ENCODE data around the gene WDR90. TPM values are rescaled to one million over a fixed set of nuclear protein-coding genes. Genes with fewer than 3 reads are reported as not detected.
"Not testable (repeated sequence)": the region's sequence is repeated elsewhere in the genome, so short reads cannot be mapped to it uniquely, and the experiment has no call there.

The WDR90 gene
- total and polyA plus RNA-seq, 2 experiments from 2014 or later, result 8.2 to 16.5 TPM

DNA sequence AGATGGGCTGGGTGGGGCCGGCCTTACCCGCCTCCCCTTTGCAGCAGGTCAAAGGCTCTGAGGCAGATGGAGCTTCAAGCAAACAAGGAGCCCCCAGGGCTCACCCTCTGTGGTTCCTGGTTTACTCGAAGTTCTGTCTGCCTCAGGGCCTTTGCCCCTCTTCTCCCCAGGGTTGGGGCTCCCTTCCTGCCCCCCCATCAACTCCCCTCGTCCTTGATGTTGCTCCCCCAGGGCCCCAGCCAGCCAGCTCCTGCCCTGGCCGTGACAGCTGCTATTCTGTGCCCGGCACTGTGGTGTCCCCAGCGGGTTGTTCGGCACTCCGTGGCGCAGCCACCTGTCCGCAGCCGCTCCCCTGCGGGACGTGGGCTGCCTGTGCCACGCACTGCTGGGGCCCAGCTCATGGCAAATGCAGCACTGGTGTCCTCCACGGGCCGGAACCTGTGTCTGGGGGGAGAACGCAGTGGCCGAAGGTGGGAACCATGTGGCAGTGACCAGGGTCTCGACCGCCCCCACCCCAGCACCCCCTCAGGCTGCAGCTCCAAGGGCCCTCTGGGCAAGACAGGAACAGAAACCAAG lies 61.4 kb downstream of the WDR90 start:
- no peaks in the 10 kb centered on the region for H3K79me2 ChIP-seq (ENCODE audit: insufficient read depth)
- in situ Hi-C loops (cut with MboI), result no loop called here
- H3K4me1 ChIP-seq (ENCODE audit: insufficient read depth), result peaks cover 11% of the 10 kb centered on the region; the same call in 1 of the 2 replicates
- H3K4me3 ChIP-seq, result no peak overlapping the region
- peaks cover 10% of the 10 kb centered on the region for H3F3A ChIP-seq (ENCODE audit: insufficient read depth)
- H3K27ac ChIP-seq, result no peak overlapping the region
- TF ChIP-seq EZH2phosphoT487 (IDR thresholded peaks at IDR 0.05; ENCODE audit: insufficient read depth, low read depth) (no peak), EZH2 (IDR thresholded peaks at IDR 0.05; ENCODE audit: insufficient read depth, poor library complexity, severe bottlenecking) (no peak)
- no peaks in the 10 kb centered on the region for H3K9me2 ChIP-seq (ENCODE audit: insufficient read depth)
- no peak overlapping the region for H2AFZ ChIP-seq
- no peaks in the 10 kb centered on the region for H4K20me1 ChIP-seq (ENCODE audit: insufficient read depth)
- peaks cover 17% of the 10 kb centered on the region; the same call in 1 of the 2 replicates for H3K27me3 ChIP-seq (replicated peaks; ENCODE audit: insufficient read depth)
- H3K9ac ChIP-seq, result no peak overlapping the region
- 67 to 68% methylated on average over 21 of the region's 21 CpGs for WGBS, 2 experiments (ENCODE audit: low coverage in 1 of 2, low lambda C conversion rate in 2 of 2, missing lambda C conversion rate in 2 of 2)
- H3K4me2 ChIP-seq (ENCODE audit: unreplicated experiment), result no peak overlapping the region
- no peaks in the 10 kb centered on the region for H3K36me3 ChIP-seq (ENCODE audit: low read depth)
- no peak for DNase-seq
- H3K9me3 ChIP-seq (ENCODE audit: low read depth), result no peaks in the 10 kb centered on the region

DNA sequence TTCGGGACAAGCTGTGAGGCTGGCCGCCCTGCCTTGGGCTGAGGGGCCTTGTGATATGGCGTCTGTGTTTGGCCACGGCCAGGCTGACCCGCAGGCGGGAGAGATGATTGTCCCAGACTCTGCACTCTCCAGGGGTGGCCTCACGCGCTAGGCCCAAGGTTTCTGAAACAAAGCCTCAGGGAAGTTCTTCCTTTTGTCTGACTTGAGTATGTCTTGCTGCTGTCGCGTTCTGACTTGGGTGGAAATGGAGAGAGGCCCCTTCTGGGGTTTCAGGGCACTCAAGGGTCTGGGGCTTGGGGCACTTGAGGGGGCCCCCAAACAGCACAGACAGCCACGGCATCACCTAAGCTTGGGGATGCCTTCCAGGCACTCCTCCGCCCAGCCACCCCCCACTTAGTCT lies 61.9 kb downstream of the WDR90 start:
- H3K9me2 ChIP-seq (ENCODE audit: insufficient read depth), result no peaks in the 10 kb centered on the region
- WGBS, 2 experiments (ENCODE audit: low coverage in 1 of 2, low lambda C conversion rate in 2 of 2, missing lambda C conversion rate in 2 of 2), result 56 to 60% methylated on average over 11 to 12 of the region's 12 CpGs
- no peak overlapping the region for H3K27ac ChIP-seq
- no peaks in the 10 kb centered on the region for H4K20me1 ChIP-seq (ENCODE audit: insufficient read depth)
- TF ChIP-seq EZH2phosphoT487 (IDR thresholded peaks at IDR 0.05; ENCODE audit: insufficient read depth, low read depth) (no peak), EZH2 (IDR thresholded peaks at IDR 0.05; ENCODE audit: insufficient read depth, poor library complexity, severe bottlenecking) (no peak)
- in situ Hi-C loops (cut with MboI), result no loop called here
- H3K4me1 ChIP-seq (ENCODE audit: insufficient read depth), result peaks cover 11% of the 10 kb centered on the region; the same call in 1 of the 2 replicates
- H3K4me2 ChIP-seq (ENCODE audit: unreplicated experiment), result no peak overlapping the region
- no peaks in the 10 kb centered on the region for H3K9me3 ChIP-seq (ENCODE audit: low read depth)
- H3K79me2 ChIP-seq (ENCODE audit: insufficient read depth), result no peaks in the 10 kb centered on the region
- no peak overlapping the region for H3K4me3 ChIP-seq
- no peak for DNase-seq
- peaks cover 10% of the 10 kb centered on the region for H3F3A ChIP-seq (ENCODE audit: insufficient read depth)
- H3K36me3 ChIP-seq (ENCODE audit: low read depth), result no peaks in the 10 kb centered on the region
- H3K9ac ChIP-seq, result no peak overlapping the region
- no peak overlapping the region for H2AFZ ChIP-seq
- peaks cover 17% of the 10 kb centered on the region; the same call in 1 of the 2 replicates for H3K27me3 ChIP-seq (replicated peaks; ENCODE audit: insufficient read depth)

DNA sequence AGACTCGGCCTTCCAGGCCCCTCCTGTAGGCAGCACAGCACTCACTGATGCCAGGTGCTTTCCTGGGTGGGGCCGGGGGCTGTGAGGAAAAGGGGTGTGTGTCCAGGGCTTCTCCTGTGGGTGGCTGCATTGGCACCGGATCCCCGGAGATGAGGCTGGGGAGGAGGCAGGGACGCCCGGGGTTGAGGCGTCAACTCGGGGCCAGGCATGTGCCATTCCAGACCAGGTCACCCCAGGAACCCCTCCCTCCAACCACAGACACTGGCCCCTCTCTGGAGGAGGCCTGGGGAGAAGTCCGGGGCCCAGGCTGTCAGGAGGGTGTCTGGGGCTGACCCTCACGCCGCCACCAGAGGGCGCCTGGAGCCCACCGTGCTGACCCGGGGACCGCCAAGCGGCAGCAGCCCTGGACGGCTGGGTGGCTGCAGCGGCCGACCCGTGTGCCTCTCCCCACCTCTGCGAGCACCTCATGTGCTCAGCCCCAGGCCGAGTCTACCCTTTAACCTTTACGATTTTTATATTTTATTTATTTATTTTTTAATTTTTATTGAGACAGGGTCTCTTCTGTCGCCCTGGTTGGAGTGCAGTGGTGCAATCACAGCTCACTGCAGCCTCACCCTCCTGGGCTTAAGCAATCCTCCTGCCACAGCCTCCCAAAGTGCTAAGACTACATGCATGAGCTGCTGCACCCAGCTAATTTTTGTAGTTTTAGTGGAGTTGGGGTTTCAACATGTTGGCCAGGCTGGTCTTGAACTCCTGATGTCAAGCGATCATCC lies 62.6 kb downstream of the WDR90 start:
- no peak for TF ChIP-seq EZH2phosphoT487 (IDR thresholded peaks at IDR 0.05; ENCODE audit: insufficient read depth, low read depth)
- no peak for TF ChIP-seq EZH2 (IDR thresholded peaks at IDR 0.05; ENCODE audit: insufficient read depth, poor library complexity, severe bottlenecking)
- Histone ChIP-seq H3K36me3 (ENCODE audit: low read depth) (no peaks in the 10 kb centered on the region), H3K4me2 (ENCODE audit: unreplicated experiment) (no peak overlapping the region), H3K79me2 (ENCODE audit: insufficient read depth) (no peaks in the 10 kb centered on the region), H3K27ac (no peak overlapping the region), H3K9me3 (ENCODE audit: low read depth) (no peaks in the 10 kb centered on the region), H3K9ac (no peak overlapping the region), H3F3A (ENCODE audit: insufficient read depth) (peaks cover 10% of the 10 kb centered on the region), H3K27me3 (replicated peaks; ENCODE audit: insufficient read depth) (peaks cover 17% of the 10 kb centered on the region; the same call in 1 of the 2 replicates), H3K4me3 (no peak overlapping the region), H3K9me2 (ENCODE audit: insufficient read depth) (no peaks in the 10 kb centered on the region), H3K4me1 (ENCODE audit: insufficient read depth) (peaks cover 11% of the 10 kb centered on the region; the same call in 1 of the 2 replicates), H4K20me1 (ENCODE audit: insufficient read depth) (no peaks in the 10 kb centered on the region), H2AFZ (no peak overlapping the region)
- in situ Hi-C loops (cut with MboI), result no loop called here
- DNase-seq, result peak; percentile 80
- 7 to 8% methylated on average over 20 to 25 of the region's 25 CpGs for WGBS, 2 experiments (ENCODE audit: low coverage in 1 of 2, low lambda C conversion rate in 2 of 2, missing lambda C conversion rate in 2 of 2)

DNA sequence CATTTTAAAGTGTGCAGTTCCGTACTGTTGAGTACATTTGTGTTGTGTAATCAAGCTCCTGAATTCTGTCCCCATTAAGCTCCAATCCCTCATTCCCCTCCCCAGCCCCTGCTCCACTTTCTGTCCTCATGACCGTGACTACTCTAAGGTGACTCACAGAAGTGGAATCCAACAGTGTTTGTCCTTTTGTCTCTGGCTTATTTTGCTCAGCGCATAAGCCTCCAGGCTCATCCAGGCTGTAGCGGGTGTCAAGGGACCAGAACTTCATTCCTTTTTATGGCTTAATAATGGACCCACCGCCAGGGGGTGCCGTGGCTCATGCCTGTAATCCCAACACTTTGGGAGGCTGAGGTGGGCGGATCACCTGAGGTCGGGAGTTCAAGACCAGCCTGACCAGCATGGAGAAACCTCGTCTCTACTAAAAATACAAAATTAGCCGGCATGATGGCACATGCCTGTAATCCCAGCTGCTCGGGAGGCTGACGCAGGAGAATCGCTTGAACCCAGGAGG lies 63.6 kb downstream of the WDR90 start:
- peak overlapping the region; percentile 22 for H3K27ac ChIP-seq
- H3K4me3 ChIP-seq; in situ Hi-C loops (cut with MboI): not testable (repeated sequence)

More for the DNA sequence above, 63.6 kb downstream of the WDR90 start:
- not testable (repeated sequence) for H3F3A ChIP-seq (ENCODE audit: insufficient read depth); H4K20me1 ChIP-seq (ENCODE audit: insufficient read depth); H3K79me2 ChIP-seq (ENCODE audit: insufficient read depth); H3K36me3 ChIP-seq (ENCODE audit: low read depth); H2AFZ ChIP-seq; H3K4me2 ChIP-seq (ENCODE audit: unreplicated experiment); H3K9me3 ChIP-seq (ENCODE audit: low read depth); H3K9ac ChIP-seq; H3K9me2 ChIP-seq (ENCODE audit: insufficient read depth)
- peak; percentile 92 for DNase-seq
- WGBS, 2 experiments (ENCODE audit: low coverage in 1 of 2, low lambda C conversion rate in 2 of 2, missing lambda C conversion rate in 2 of 2), result 51% methylated on average over 12 to 13 of the region's 13 CpGs
- H3K4me1 ChIP-seq (ENCODE audit: insufficient read depth), result peaks cover 11% of the 10 kb centered on the region; the same call in 1 of the 2 replicates
- H3K27me3 ChIP-seq (replicated peaks; ENCODE audit: insufficient read depth), result peaks cover 15% of the 10 kb centered on the region; the same call in 1 of the 2 replicates

All from GM23248 (cell line).